CD4-positive, alpha-beta T cell treated with Interleukin-17A for 4 hours (primary cell): ENCODE data around the gene GALK1.

Experiments
- DNase-seq: peaks from one replicate; pipeline ENCODE4 v3.0.0-alpha.2; 2020; ENCODE audit warnings: mixed read lengths

GALK1 gene

DNA sequence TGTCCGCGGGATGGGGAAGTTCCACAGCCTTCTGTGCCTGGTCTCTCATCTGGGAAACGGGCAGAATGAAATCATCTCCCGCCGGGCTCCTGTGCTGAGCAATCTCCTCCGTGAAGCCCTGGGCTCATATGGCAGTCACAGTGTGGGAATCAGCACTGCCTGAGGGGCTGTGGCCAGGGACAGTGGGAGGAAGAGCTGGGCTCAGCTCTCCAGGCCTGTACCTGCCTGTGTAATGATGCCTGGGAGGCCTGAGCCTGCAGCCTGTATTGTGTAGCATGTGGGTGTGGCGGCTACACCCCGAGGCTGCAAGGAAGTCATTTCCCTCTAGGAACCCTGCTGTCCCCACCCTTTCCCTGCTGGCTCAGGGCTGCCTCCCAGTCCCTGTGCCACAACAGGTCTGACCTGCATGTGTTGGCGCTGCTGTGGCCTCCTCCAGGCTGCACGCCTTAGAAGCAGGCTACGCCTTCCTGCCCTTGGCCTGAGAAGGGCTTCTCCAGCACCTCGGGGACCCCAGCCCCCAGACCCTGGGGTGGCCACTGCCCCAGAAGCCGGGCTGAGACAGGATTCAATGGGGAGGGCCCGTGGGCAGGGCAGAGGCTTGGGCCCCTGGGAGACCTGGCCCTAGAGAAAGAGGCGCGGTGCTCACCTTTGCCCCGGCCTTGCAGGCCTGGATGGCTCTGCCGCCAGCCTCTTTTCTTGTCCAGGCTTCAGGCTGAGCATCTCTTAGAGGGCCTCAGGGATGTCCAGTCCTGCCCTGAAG lies 41.6 kb downstream of the GALK1 start:
- no peak for DNase-seq

DNA sequence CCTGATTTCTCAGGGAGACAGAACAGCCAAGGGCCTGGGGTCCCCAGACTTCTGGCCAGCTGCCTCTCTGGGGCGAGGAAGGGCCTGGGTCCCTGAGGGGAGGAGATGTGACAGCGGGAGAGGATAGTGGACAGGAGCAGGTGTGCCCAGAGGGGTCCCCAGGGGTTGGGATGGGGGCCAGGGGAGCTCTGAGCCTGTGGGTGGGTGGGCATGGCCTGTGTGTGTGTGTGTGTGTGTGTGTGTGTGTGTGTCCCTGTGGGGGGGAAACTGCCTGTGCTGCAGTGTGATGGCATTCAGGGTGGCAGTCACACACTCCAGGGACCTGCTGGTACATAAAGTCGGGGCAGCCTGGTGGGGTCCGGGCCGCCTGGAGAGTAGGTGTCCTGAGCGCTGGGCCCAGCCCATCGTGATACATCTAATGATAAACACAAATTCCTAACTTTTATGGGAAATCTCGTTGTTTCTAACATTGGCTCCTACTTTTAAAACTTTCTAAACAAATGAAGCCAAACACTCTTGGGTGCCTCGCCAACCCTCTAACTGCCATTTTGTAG lies 42.4 kb downstream of the GALK1 start:
- DNase-seq: no peak

DNA sequence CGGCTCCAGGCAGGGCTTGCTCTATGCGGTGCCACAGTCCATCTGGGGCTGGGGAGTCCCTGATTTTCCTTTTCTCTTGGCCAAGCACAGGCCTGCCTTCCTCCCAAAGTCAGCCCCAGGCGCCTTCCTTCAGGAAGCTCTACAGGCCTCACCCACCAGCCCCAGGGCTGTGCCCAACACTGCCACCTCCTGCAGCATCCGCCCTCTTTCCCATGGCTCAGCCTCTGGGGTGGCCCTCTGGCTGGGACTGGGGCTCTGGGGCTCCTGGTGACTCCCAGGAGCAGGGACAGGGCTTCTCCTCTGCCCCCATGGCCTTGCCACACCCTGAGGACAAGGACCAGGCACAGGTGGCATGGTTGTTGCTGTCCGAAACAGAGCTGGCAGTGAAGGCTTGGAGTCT lies 42.9 kb downstream of the GALK1 start:
- DNase-seq: no peak

DNA sequence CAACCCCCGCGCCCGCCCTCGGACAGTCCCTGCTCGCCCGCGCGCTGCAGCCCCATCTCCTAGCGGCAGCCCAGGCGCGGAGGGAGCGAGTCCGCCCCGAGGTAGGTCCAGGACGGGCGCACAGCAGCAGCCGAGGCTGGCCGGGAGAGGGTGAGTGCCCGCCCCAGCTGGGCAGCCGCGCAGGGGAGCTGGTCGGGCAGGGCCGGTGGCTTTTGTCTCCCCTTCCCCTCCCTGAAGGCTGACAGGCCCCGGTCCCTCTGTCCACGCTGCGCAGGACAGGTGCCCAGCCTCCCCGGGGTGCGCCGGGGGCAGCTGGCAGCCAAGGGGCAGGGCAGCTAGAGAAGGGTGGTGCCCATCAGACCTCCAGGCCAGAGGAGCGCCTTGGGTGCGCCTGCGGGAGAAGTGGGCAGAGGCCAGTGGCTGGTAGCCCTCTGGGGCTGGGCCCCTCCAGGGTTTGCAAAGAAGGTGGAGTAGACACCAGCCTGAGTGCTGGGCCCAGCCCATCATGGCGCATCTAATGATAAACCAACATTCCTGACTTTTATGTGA lies 43.5 kb downstream of the GALK1 start:
- DNase-seq: no peak

DNA sequence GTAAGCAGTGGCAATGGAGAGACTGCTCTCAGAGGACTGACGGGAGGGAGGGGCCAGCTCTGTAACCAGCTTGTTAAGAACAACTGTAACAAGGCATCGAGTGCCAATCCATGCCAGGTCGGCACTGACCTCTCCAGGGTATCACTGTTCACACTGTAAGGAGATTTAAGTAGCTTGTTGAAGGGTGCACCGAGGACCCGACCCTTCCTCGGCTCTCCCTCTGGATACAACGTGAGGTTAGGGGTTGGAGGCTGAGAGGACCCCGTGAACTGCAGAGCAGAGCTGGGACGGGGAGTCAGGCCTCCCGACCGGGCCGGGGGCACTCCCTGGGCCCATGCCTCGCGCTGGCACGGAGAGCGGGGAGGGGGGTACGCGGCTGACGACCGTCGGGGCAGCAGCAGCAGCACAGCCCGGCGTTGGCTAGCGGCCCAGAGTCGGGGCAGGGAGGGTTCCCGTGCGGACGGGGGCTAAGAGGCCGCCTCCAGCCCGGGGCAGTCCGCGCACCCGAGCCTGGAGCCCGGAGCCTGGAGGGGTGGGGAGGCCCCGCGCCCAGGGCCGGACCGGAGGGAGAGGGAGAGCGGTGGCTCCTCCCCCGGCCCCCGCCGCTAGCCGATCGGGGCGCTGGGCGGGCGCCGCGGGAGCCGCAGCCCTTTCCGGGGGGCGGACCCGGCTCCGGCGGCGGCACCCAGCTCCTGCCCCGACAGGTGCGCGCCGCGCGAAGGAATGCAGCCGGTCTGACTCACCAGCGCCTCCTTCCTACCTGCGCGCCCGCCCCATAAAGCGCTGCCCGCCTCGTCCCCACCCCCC lies 44.1 kb downstream of the GALK1 start, which contains the start of gene ITGB4:
TSS of gene ITGB4 (plus strand) at position 804 of the 807 bp plus-strand sequence. CDS start 3,245 bp downstream, outside the sequence.
- DNase-seq: peak; percentile 86

DNA sequence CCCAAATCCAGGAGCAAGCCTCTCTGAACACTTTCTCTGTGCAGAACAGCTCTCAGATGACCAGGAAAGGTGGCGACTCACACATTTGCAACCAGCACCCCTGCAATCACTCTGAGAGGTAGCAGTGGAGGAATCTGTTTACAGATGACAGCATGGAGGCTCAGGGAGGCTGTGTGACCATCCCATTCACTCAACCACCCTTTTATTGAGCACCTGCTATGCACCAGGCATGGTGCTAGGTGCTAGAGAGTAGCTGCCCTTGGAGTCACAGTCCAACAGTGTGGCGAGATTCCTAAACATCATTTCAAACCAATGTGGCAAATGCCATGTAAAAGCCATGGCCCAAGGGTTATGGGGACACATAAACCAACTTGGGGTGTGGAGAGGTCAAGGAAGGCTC lies 45.3 kb downstream of the GALK1 start:
- no peak for DNase-seq

DNA sequence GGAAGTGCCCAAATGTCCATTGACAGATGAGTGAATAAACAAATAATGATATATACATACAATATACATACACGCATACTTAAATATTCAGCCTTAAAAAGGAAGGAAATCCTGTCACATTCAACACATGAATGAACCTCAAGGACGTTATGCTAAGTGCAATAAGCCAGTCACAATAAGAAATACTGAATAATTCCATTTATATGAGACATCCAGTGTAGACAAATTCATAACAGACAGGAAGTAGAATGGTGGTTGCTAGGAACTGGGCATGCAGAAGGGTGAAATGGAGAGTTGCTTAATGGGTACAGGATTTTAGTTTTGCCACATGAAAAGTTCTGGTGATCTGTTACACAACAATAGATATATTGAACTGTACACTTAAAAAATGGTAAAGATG lies 52.5 kb downstream of the GALK1 start:
- DNase-seq: no peak
